Neural progenitor cell (in vitro differentiated cells): ENCODE data around the gene RBM33.

Experiments
- EZH2 ChIP-seq: fragments of 200-600 bp; sonication (generic); IDR thresholded peaks from 2 replicates; pipeline ENCODE4 v1.6.1; 2017; ENCODE audit warnings: antibody characterized with exemption, mild to moderate bottlenecking, moderate library complexity
- EZH2phosphoT487 ChIP-seq: fragments of 200-600 bp; sonication (generic); IDR thresholded peaks from 2 replicates; pipeline ENCODE4 v1.6.1; 2017; ENCODE audit warnings: antibody characterized with exemption
- TF ChIP-seq, protein P1 (sequence below): fragments of 200-600 bp; sonication (generic); IDR thresholded peaks from 2 replicates; pipeline ENCODE4 v1.5.1; 2017; ENCODE audit warnings: antibody characterized with exemption, mild to moderate bottlenecking

GRCh38 chr7:155811895-155812761 is 167.7 kb downstream of the RBM33 start, which contains the start of gene SHH:
- TF ChIP-seq, protein P1, sequence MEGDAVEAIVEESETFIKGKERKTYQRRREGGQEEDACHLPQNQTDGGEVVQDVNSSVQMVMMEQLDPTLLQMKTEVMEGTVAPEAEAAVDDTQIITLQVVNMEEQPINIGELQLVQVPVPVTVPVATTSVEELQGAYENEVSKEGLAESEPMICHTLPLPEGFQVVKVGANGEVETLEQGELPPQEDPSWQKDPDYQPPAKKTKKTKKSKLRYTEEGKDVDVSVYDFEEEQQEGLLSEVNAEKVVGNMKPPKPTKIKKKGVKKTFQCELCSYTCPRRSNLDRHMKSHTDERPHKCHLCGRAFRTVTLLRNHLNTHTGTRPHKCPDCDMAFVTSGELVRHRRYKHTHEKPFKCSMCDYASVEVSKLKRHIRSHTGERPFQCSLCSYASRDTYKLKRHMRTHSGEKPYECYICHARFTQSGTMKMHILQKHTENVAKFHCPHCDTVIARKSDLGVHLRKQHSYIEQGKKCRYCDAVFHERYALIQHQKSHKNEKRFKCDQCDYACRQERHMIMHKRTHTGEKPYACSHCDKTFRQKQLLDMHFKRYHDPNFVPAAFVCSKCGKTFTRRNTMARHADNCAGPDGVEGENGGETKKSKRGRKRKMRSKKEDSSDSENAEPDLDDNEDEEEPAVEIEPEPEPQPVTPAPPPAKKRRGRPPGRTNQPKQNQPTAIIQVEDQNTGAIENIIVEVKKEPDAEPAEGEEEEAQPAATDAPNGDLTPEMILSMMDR: no peak
- TF ChIP-seq EZH2phosphoT487 (peak; percentile 94), EZH2 (peak; percentile 96)
